Measurements from ENCODE around the gene WASL. TPM values are rescaled to one million over a fixed set of nuclear protein-coding genes. Genes with fewer than 3 reads are reported as not detected.

WASL gene
- polyA plus RNA-seq, 1 donor from 2014 or later = 22.5 TPM

DNA sequence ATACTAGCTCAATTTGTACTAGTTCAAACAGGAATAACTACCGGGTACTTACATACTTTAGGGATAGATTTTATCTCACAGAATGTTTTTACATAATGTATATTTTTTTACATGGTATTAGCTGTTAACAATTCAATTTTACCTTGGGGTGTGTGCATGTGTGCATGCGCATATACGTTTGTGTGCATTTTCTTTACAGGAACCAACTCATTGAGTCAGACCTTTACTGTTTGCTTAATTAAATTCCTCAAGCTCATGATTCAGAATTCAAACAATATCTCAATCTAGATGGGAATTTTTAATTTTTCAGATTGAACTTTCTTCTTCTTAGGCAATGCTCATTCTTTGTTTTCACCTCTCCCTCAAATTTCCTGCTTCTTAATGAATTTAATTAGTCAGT is 24.7 kb upstream of the WASL start:
- Histone ChIP-seq H2AFZ (ENCODE audit: low read depth, low read length) (no peak overlapping the region), H4K20me1 (ENCODE audit: insufficient read depth) (no peaks in the 10 kb centered on the region), H3K27me3 (ENCODE audit: insufficient read depth, low read depth, low read length) (no peaks in the 10 kb centered on the region), H3F3A (ENCODE audit: insufficient read depth, low read length, poor library complexity, severe bottlenecking) (no peaks in the 10 kb centered on the region), H3K9me2 (ENCODE audit: insufficient read depth, low read length) (no peaks in the 10 kb centered on the region), H3K27ac (ENCODE audit: low read length) (no peak overlapping the region), H3K4me2 (ENCODE audit: low read length) (no peak overlapping the region), H3K4me3 (ENCODE audit: low read length) (no peak overlapping the region), H3K9ac (ENCODE audit: low read length) (no peak overlapping the region), H3K36me3 (ENCODE audit: insufficient read depth, low read length) (no peaks in the 10 kb centered on the region), H3K79me2 (replicated peaks; ENCODE audit: insufficient read depth, low read length) (no peaks in the 10 kb centered on the region), H3K9me3 (ENCODE audit: low read length) (no peaks in the 10 kb centered on the region)
- TF ChIP-seq, protein P1, sequence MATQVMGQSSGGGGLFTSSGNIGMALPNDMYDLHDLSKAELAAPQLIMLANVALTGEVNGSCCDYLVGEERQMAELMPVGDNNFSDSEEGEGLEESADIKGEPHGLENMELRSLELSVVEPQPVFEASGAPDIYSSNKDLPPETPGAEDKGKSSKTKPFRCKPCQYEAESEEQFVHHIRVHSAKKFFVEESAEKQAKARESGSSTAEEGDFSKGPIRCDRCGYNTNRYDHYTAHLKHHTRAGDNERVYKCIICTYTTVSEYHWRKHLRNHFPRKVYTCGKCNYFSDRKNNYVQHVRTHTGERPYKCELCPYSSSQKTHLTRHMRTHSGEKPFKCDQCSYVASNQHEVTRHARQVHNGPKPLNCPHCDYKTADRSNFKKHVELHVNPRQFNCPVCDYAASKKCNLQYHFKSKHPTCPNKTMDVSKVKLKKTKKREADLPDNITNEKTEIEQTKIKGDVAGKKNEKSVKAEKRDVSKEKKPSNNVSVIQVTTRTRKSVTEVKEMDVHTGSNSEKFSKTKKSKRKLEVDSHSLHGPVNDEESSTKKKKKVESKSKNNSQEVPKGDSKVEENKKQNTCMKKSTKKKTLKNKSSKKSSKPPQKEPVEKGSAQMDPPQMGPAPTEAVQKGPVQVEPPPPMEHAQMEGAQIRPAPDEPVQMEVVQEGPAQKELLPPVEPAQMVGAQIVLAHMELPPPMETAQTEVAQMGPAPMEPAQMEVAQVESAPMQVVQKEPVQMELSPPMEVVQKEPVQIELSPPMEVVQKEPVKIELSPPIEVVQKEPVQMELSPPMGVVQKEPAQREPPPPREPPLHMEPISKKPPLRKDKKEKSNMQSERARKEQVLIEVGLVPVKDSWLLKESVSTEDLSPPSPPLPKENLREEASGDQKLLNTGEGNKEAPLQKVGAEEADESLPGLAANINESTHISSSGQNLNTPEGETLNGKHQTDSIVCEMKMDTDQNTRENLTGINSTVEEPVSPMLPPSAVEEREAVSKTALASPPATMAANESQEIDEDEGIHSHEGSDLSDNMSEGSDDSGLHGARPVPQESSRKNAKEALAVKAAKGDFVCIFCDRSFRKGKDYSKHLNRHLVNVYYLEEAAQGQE (IDR thresholded peaks at IDR 0.05; ENCODE audit: borderline replicate concordance) = no peak
- TF ChIP-seq MXI1 (conservative IDR thresholded peaks at IDR 0.05; ENCODE audit: poor library complexity, severe bottlenecking) = no peak
- no peak for TF ChIP-seq TAF1 (IDR thresholded peaks at IDR 0.05; ENCODE audit: low read depth)
- TF ChIP-seq EP300 (conservative IDR thresholded peaks at IDR 0.05; ENCODE audit: poor library complexity, severe bottlenecking) = no peak
- TF ChIP-seq SMC3 (conservative IDR thresholded peaks at IDR 0.05; ENCODE audit: poor library complexity) = no peak
- no peak for TF ChIP-seq RAD21 (conservative IDR thresholded peaks at IDR 0.05)
- TF ChIP-seq, protein P2, sequence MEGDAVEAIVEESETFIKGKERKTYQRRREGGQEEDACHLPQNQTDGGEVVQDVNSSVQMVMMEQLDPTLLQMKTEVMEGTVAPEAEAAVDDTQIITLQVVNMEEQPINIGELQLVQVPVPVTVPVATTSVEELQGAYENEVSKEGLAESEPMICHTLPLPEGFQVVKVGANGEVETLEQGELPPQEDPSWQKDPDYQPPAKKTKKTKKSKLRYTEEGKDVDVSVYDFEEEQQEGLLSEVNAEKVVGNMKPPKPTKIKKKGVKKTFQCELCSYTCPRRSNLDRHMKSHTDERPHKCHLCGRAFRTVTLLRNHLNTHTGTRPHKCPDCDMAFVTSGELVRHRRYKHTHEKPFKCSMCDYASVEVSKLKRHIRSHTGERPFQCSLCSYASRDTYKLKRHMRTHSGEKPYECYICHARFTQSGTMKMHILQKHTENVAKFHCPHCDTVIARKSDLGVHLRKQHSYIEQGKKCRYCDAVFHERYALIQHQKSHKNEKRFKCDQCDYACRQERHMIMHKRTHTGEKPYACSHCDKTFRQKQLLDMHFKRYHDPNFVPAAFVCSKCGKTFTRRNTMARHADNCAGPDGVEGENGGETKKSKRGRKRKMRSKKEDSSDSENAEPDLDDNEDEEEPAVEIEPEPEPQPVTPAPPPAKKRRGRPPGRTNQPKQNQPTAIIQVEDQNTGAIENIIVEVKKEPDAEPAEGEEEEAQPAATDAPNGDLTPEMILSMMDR (IDR thresholded peaks at IDR 0.05; ENCODE audit: poor library complexity, severe bottlenecking) = no peak
- no peak for TF ChIP-seq EZH2 (IDR thresholded peaks at IDR 0.05; ENCODE audit: borderline replicate concordance, insufficient read depth, low read length, poor library complexity, severe bottlenecking)
- TF ChIP-seq POLR2AphosphoS5 (IDR thresholded peaks at IDR 0.05) = no peak

DNA sequence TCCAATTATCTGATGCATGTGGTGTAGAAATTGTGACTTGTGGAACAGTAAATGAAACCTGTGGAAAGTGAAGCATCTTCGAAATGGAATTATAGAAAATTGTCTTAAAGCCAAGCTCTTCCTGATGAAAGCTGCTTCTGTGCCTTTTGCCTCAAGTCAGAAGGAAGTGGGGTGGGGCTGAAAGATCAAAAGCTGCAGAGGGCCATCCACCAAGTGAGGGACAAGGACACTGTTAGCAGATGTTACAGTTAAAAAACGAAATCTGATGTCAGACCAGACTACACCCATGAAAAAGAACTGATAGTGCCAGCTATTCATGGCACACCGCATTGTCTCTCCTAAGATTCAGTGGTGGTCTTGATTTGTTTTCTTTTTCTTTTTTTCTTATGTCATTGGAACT is 23.8 kb upstream of the WASL start:
- TF ChIP-seq EZH2 (IDR thresholded peaks at IDR 0.05; ENCODE audit: borderline replicate concordance, insufficient read depth, low read length, poor library complexity, severe bottlenecking) (no peak), MXI1 (conservative IDR thresholded peaks at IDR 0.05; ENCODE audit: poor library complexity, severe bottlenecking) (no peak)
- no peak overlapping the region for H3K27ac ChIP-seq (ENCODE audit: low read length)
- no peaks in the 10 kb centered on the region for H3F3A ChIP-seq (ENCODE audit: insufficient read depth, low read length, poor library complexity, severe bottlenecking)
- no peaks in the 10 kb centered on the region for H3K27me3 ChIP-seq (ENCODE audit: insufficient read depth, low read depth, low read length)
- H3K9me3 ChIP-seq (ENCODE audit: low read length) = no peaks in the 10 kb centered on the region
- H3K4me2 ChIP-seq (ENCODE audit: low read length) = no peak overlapping the region
- no peaks in the 10 kb centered on the region for H3K79me2 ChIP-seq (replicated peaks; ENCODE audit: insufficient read depth, low read length)
- no peak overlapping the region for H3K9ac ChIP-seq (ENCODE audit: low read length)
- H3K4me3 ChIP-seq (ENCODE audit: low read length) = no peak overlapping the region
- no peaks in the 10 kb centered on the region for H3K36me3 ChIP-seq (ENCODE audit: insufficient read depth, low read length)
- no peaks in the 10 kb centered on the region for H4K20me1 ChIP-seq (ENCODE audit: insufficient read depth)
- H2AFZ ChIP-seq (ENCODE audit: low read depth, low read length) = no peak overlapping the region
- no peaks in the 10 kb centered on the region for H3K9me2 ChIP-seq (ENCODE audit: insufficient read depth, low read length)

DNA sequence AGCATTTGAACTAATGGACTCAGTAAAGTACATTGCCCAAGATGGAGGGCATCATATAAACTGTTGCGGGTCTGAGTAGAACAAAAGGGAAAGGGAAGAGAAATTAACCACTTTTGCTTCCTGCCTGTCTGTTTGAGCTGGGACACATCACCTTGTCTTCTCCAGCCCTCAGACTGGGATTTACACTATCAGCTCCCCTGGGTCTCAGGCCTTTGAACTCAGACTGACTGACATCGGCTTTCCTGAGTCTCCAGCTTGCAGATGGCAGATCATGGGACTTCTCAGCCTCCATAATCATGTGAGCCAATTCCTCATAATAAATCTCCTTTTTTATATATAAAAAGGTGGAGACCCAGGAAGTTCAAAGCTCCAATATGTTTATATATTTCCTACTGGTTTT is 23.0 kb upstream of the WASL start:
- H3F3A ChIP-seq (ENCODE audit: insufficient read depth, low read length, poor library complexity, severe bottlenecking) = no peaks in the 10 kb centered on the region
- H2AFZ ChIP-seq (ENCODE audit: low read depth, low read length) = no peak overlapping the region
- no peak overlapping the region for H3K9ac ChIP-seq (ENCODE audit: low read length)
- no peak overlapping the region for H3K4me3 ChIP-seq (ENCODE audit: low read length)
- no peak overlapping the region for H3K4me2 ChIP-seq (ENCODE audit: low read length)
- H3K9me2 ChIP-seq (ENCODE audit: insufficient read depth, low read length) = no peaks in the 10 kb centered on the region
- no peaks in the 10 kb centered on the region for H3K9me3 ChIP-seq (ENCODE audit: low read length)
- TF ChIP-seq POLR2AphosphoS5 (IDR thresholded peaks at IDR 0.05) = no peak
- no peak for TF ChIP-seq RAD21 (conservative IDR thresholded peaks at IDR 0.05)
- no peak for TF ChIP-seq MXI1 (conservative IDR thresholded peaks at IDR 0.05; ENCODE audit: poor library complexity, severe bottlenecking)
- TF ChIP-seq TAF1 (IDR thresholded peaks at IDR 0.05; ENCODE audit: low read depth) = no peak
- TF ChIP-seq, protein P2 (IDR thresholded peaks at IDR 0.05; ENCODE audit: poor library complexity, severe bottlenecking) = no peak
- no peak for TF ChIP-seq EZH2 (IDR thresholded peaks at IDR 0.05; ENCODE audit: borderline replicate concordance, insufficient read depth, low read length, poor library complexity, severe bottlenecking)
- no peak for TF ChIP-seq SMC3 (conservative IDR thresholded peaks at IDR 0.05; ENCODE audit: poor library complexity)
- TF ChIP-seq, protein P1 (IDR thresholded peaks at IDR 0.05; ENCODE audit: borderline replicate concordance) = no peak
- TF ChIP-seq EP300 (conservative IDR thresholded peaks at IDR 0.05; ENCODE audit: poor library complexity, severe bottlenecking) = no peak
- H3K27ac ChIP-seq (ENCODE audit: low read length) = no peak overlapping the region
- H3K27me3 ChIP-seq (ENCODE audit: insufficient read depth, low read depth, low read length) = no peaks in the 10 kb centered on the region
- H4K20me1 ChIP-seq (ENCODE audit: insufficient read depth) = no peaks in the 10 kb centered on the region
- no peaks in the 10 kb centered on the region for H3K79me2 ChIP-seq (replicated peaks; ENCODE audit: insufficient read depth, low read length)
- H3K36me3 ChIP-seq (ENCODE audit: insufficient read depth, low read length) = no peaks in the 10 kb centered on the region

Measured in neural cell (in vitro differentiated cells).